ENCODE measurements around the gene ALPP.

GRCh38 chr2:232420463-232421188 lies 42.1 kb downstream of the ALPP start:
- TF ChIP-seq CTCF (IDR thresholded peaks at IDR 0.05; ENCODE audit: low read depth, low read length, poor library complexity, severe bottlenecking) (no peak), EZH2phosphoT487 (IDR thresholded peaks at IDR 0.05; ENCODE audit: borderline replicate concordance, low read length) (no peak)

Measured in DOHH2 (cell line).